Neutrophil (primary cell): ENCODE results near the gene ELMO1.

ENCODE experiments used
- H3K27ac ChIP-seq: fragments of 200-600 bp; sonication (generic); 2 replicates; pipeline ENCODE4 v1.5.1; 2016; ENCODE audit warnings: mild to moderate bottlenecking, moderate library complexity
- H3K27me3 ChIP-seq: fragments of 200-600 bp; sonication (generic); 2 replicates; pipeline ENCODE4 v1.6.0; 2016; ENCODE audit warnings: mild to moderate bottlenecking
- H3K36me3 ChIP-seq: fragments of 200-600 bp; sonication (generic); 2 replicates; pipeline ENCODE4 v1.5.1; 2017
- H3K4me1 ChIP-seq, 2 experiments: fragments of 200-600 bp in 1 of 2; sonication (generic) in 1 of 2; 1 replicate in 1 of 2; 2 replicates in 1 of 2; pipeline versions ENCODE4 v1.5.1 to v1.6.1; 2013 to 2016; ENCODE audit warnings: low read depth in 1 of 2, low read length in 1 of 2, mild to moderate bottlenecking in 1 of 2, moderate library complexity in 1 of 2; ENCODE audit not compliant: control insufficient read depth in 1 of 2, insufficient read depth in 1 of 2
- H3K4me3 ChIP-seq, 2 experiments: fragments of 200-600 bp in 1 of 2; sonication (generic) in 1 of 2; 1 replicate in 1 of 2; 2 replicates in 1 of 2; pipeline ENCODE4 v1.5.1; 2013 to 2016; ENCODE audit warnings: low read depth in 1 of 2, low read length in 1 of 2, mild to moderate bottlenecking in 1 of 2, moderate library complexity in 1 of 2
- H3K9me3 ChIP-seq: fragments of 200-600 bp; sonication (generic); 2 replicates; pipeline ENCODE4 v1.5.1; 2016
- TF ChIP-seq, protein P1 (sequence below): fragments of 200-600 bp; sonication (generic); IDR thresholded peaks from 2 replicates; pipeline ENCODE4 v1.5.1; 2016; ENCODE audit warnings: antibody characterized with exemption

ELMO1 gene

DNA sequence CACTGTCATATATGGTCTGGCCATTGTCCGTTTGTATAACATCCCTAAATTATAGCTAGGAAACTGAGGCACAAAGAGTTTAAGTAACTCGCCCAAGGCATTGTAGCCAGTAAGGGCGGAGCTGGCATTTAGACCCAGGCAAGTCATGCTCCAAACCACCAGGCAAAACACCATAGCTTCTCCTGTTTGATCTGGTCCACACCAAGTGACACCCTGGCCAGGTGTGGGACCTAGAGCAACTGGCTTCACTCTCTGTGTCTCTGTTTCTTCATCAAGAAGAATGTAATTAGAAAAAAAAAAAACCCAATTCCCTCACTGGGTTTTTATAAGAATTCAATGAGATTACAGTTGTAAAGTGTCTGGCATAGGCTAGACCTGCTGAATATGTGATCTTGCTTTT is 639.2 kb downstream of the ELMO1 start:
- H3K4me1 ChIP-seq, result no peaks in the 10 kb centered on the region
- H3K36me3 ChIP-seq, result no peaks in the 10 kb centered on the region
- no peaks in the 10 kb centered on the region for H3K9me3 ChIP-seq
- no peaks in the 10 kb centered on the region for H3K27me3 ChIP-seq
- TF ChIP-seq, protein P1, sequence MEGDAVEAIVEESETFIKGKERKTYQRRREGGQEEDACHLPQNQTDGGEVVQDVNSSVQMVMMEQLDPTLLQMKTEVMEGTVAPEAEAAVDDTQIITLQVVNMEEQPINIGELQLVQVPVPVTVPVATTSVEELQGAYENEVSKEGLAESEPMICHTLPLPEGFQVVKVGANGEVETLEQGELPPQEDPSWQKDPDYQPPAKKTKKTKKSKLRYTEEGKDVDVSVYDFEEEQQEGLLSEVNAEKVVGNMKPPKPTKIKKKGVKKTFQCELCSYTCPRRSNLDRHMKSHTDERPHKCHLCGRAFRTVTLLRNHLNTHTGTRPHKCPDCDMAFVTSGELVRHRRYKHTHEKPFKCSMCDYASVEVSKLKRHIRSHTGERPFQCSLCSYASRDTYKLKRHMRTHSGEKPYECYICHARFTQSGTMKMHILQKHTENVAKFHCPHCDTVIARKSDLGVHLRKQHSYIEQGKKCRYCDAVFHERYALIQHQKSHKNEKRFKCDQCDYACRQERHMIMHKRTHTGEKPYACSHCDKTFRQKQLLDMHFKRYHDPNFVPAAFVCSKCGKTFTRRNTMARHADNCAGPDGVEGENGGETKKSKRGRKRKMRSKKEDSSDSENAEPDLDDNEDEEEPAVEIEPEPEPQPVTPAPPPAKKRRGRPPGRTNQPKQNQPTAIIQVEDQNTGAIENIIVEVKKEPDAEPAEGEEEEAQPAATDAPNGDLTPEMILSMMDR, result no peak
- H3K4me3 ChIP-seq, result no peak overlapping the region
- H3K27ac ChIP-seq, result no peak overlapping the region

DNA sequence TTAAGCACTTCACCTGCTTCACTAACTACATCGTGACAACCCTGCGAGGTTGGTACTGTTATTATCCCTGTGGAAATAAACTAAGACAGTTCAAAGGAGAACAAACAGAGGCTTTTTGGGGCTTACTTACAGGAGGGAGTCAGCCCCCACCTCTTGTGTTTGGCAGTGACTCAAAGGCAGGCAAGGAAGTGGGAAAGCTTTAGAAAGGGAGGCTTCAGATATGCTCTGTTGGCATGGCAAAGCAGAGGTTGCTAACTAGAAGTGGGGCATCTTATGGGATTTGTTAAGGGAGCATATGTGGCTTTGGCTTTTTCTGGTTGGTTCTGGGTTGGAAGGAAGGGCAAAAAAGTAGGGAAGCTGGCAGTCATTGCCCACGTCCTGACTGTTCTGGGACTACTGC is 639.6 kb downstream of the ELMO1 start:
- Histone ChIP-seq H3K9me3 (no peaks in the 10 kb centered on the region), H3K4me3 (no peak overlapping the region), H3K4me1 (no peaks in the 10 kb centered on the region), H3K27me3 (no peaks in the 10 kb centered on the region), H3K36me3 (no peaks in the 10 kb centered on the region), H3K27ac (no peak overlapping the region)
- TF ChIP-seq, protein P1, result no peak

DNA sequence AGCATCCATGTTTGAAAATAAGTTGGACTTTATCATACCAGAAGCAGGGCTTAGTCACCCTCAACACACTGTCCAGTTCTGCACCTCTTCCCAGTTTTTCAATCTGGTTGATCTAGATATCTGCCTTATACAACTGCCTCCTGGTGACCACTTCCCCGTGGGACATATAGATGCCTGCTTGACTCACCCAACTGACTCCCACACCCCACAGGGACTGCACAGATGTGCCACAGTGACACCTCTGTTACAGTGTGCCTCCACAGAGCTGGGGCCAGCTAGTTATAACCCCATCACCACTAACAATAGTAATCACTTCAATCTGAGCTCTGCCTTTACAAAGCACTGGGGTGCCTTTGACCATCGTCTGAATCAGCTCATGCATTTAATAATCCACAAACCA is 641.8 kb downstream of the ELMO1 start:
- Histone ChIP-seq H3K27ac (no peak overlapping the region), H3K9me3 (no peaks in the 10 kb centered on the region), H3K4me1 (no peaks in the 10 kb centered on the region), H3K4me3 (no peak overlapping the region), H3K36me3 (no peaks in the 10 kb centered on the region), H3K27me3 (no peaks in the 10 kb centered on the region)
- TF ChIP-seq, protein P1, result no peak
